ENCODE measurements around the gene ATP9B. TPM values are rescaled to one million over a fixed set of nuclear protein-coding genes. Genes with fewer than 3 reads are reported as not detected.

Gene ATP9B
- polyA plus RNA-seq, 3 donors, result 7.2 to 20.3 (median 14.0) TPM

- WGBS (ENCODE audit: insufficient coverage), result 97% methylated on average over 13 of the region's 17 CpGs
- H3K27me3 ChIP-seq (ENCODE audit: control insufficient read depth in 2 of 2, insufficient read depth in 2 of 2, low read length in 2 of 2), result no peaks in the 10 kb centered on the region
Observed at GRCh38 chr18:79321625-79322405, 252.6 kb downstream of the ATP9B start.

GRCh38 chr18:79322441-79322840 lies 253.2 kb downstream of the ATP9B start:
- WGBS (ENCODE audit: insufficient coverage), result 89% methylated on average over 3 of the region's 3 CpGs
- Histone ChIP-seq H3K27ac (ENCODE audit: low read depth in 1 of 2, low read length in 2 of 2) (no peak overlapping the region), H4K20me1 (ENCODE audit: insufficient read depth, low read length) (no peaks in the 10 kb centered on the region), H3K36me3 (replicated peaks in 1 of 2; ENCODE audit: control insufficient read depth in 1 of 2, insufficient read depth in 2 of 2, low read length in 2 of 2) (peaks cover 11 to 45% of the 10 kb centered on the region in 2 donors), H3K4me1 (ENCODE audit: control insufficient read depth in 1 of 2, insufficient read depth in 2 of 2, low read length in 2 of 2) (no peaks in the 10 kb centered on the region), H3K9me3 (replicated peaks in 1 of 2; ENCODE audit: control insufficient read depth in 1 of 2, insufficient read depth in 1 of 2, low read length in 2 of 2) (peaks cover 9 to 10% of the 10 kb centered on the region in 2 donors), H2AFZ (ENCODE audit: insufficient read depth, low read depth, low read length, poor library complexity, severe bottlenecking) (no peak overlapping the region), H3K4me3 (replicated peaks in 1 of 3; ENCODE audit: low read depth in 2 of 3, low read length in 3 of 3) (no peak overlapping the region), H3K4me2 (replicated peaks; ENCODE audit: extremely low read depth, low read length, poor library complexity, severe bottlenecking) (no peak overlapping the region), H3K27me3 (ENCODE audit: control insufficient read depth in 2 of 2, insufficient read depth in 2 of 2, low read length in 2 of 2) (no peaks in the 10 kb centered on the region), H3K9ac (ENCODE audit: insufficient read depth, low read length, poor library complexity, severe bottlenecking) (no peak overlapping the region), H3K79me2 (ENCODE audit: insufficient read depth, low read length) (no peaks in the 10 kb centered on the region)
- intact Hi-C loops (cut with micrococcal nuclease), result no loop called here
- no peak for TF ChIP-seq CTCF (IDR thresholded peaks at IDR 0.05)
- Mint-ChIP-seq H3K36me3 (peaks cover 29 to 67% of the 10 kb centered on the region in 2 donors), H3K27me3 (ENCODE audit: low read depth in 3 of 3) (no peaks in the 10 kb centered on the region), H3K4me1 (no peaks in the 10 kb centered on the region), H3K27ac (no peak overlapping the region), H3K9me3 (peaks cover 6 to 15% (median 12%) of the 10 kb centered on the region in 7 donors), H3K4me3 (no peak overlapping the region)
- no peak for DNase-seq

More at GRCh38 chr18:79321625-79322405, 252.6 kb downstream of the ATP9B start:
- no peak overlapping the region for H3K4me2 ChIP-seq (replicated peaks; ENCODE audit: extremely low read depth, low read length, poor library complexity, severe bottlenecking)
- no peak for DNase-seq
- H3K9me3 ChIP-seq (replicated peaks in 1 of 2; ENCODE audit: control insufficient read depth in 1 of 2, insufficient read depth in 1 of 2, low read length in 2 of 2), result peaks cover 3 to 5% of the 10 kb centered on the region in 2 donors
- peaks cover 11 to 47% of the 10 kb centered on the region in 2 donors for H3K36me3 ChIP-seq (replicated peaks in 1 of 2; ENCODE audit: control insufficient read depth in 1 of 2, insufficient read depth in 2 of 2, low read length in 2 of 2)
- no peaks in the 10 kb centered on the region for H3K4me1 ChIP-seq (ENCODE audit: control insufficient read depth in 1 of 2, insufficient read depth in 2 of 2, low read length in 2 of 2)
- no peak overlapping the region for H2AFZ ChIP-seq (ENCODE audit: insufficient read depth, low read depth, low read length, poor library complexity, severe bottlenecking)
- Mint-ChIP-seq H3K27ac (no peak overlapping the region), H3K36me3 (peaks cover 26 to 63% of the 10 kb centered on the region in 2 donors), H3K4me3 (no peak overlapping the region), H3K4me1 (no peaks in the 10 kb centered on the region), H3K9me3 (peaks cover 2 to 10% (median 6%) of the 10 kb centered on the region in 7 donors), H3K27me3 (ENCODE audit: low read depth in 3 of 3) (no peaks in the 10 kb centered on the region)
- H3K79me2 ChIP-seq (ENCODE audit: insufficient read depth, low read length), result no peaks in the 10 kb centered on the region
- no peak overlapping the region for H3K4me3 ChIP-seq (replicated peaks in 1 of 3; ENCODE audit: low read depth in 2 of 3, low read length in 3 of 3)
- H3K27ac ChIP-seq (ENCODE audit: low read depth in 1 of 2, low read length in 2 of 2), result no peak overlapping the region
- no peak for TF ChIP-seq CTCF (IDR thresholded peaks at IDR 0.05)
- intact Hi-C loops (cut with micrococcal nuclease), result no loop called here
- no peak overlapping the region for H3K9ac ChIP-seq (ENCODE audit: insufficient read depth, low read length, poor library complexity, severe bottlenecking)
- no peaks in the 10 kb centered on the region for H4K20me1 ChIP-seq (ENCODE audit: insufficient read depth, low read length)

All from CD14-positive monocyte (primary cell).